Stimulated activated CD4-positive, alpha-beta T cell treated with anti-CD3 and anti-CD28 coated beads, Interleukin-12 subunit alpha, Interleukin-12 subunit beta, amount 100 ng/mL, for 4 hours (primary cell): ENCODE results near the gene CD84.
A peak's percentile ranks its signal among the peaks of the same experiment; 100 is the strongest.
"Not testable (repeated sequence)": the region's sequence is repeated elsewhere in the genome, so short reads cannot be mapped to it uniquely, and the experiment has no call there.

Experiments used
- DNase-seq: peaks from one replicate; pipeline ENCODE4 v3.0.0-alpha.2; 2020

CD84 gene

DNA sequence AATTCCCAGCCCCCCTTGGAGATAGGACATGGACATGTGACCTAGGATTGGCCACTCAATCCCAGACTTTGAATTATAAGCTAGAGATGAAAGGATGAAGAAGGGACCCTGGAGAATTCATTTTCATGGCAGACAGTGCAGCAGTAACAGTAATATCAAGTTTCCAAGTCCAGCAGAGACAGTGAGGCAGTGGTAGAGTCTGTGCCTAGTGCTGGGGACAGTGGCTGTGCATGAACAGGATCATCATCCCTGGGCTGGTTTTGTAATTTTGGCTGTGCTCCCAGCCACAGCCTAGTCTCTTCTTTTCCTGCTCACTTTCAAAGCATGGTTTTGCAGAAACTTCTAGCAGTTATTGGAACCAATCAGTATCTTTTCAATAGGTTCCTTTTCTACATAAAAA lies 29.6 kb upstream of the CD84 start:
- no peak for DNase-seq

DNA sequence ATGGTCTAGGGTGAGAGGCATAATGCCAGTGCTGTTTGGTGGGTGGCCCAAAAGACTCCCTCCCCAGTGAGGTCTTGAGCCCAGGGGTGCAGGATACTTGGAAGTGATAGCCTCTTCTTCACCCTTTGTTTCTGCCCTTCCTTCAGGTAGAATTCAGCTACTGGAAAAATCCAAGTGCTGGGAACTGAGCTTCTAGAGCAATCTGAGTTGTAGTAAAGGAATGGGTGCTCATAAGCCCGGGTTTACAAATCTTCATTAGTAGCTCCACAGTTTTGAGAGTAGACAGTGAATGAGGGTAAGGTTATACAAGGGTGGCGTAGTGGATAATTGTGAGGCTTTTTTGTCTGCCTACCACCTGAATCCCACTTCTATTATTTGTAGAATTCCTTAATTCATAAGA lies 29.2 kb upstream of the CD84 start:
- DNase-seq, result no peak

DNA sequence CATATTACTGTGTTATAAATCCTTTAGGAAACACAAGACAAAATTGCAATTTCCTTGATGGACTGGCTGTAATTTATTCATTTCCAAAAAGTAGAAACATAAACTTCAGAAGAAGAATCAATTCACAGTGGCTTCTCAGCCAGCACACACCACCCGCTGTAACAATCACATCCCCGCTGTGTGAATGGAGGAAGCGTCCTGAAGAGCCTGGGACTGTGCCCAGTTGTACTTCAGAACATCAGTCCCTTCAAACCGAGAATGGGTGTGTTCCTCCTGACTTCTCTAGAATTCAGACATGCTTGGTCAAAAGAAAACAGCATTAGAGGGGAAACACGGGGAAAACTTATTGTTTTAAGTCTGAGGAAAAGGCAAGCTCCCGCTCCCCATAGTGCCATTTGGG lies 28.8 kb upstream of the CD84 start:
- DNase-seq, result no peak

DNA sequence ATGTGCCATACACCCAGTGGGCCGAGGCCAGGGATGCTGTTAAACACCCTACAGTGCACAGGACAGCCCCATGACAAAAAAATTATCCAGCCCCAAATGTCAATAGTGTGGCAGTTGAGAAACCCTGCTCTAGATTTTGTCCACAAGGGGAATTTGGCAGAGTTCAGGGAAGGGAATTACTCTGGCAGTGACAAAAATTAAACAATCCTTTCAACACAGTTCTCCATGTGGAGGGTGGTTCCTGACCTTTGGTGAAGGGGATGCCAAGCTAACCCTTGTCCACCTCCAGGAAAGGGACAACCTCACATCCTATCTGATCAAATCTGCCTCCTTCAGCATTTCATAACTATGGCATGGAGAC lies 28.4 kb upstream of the CD84 start:
- DNase-seq, result no peak

DNA sequence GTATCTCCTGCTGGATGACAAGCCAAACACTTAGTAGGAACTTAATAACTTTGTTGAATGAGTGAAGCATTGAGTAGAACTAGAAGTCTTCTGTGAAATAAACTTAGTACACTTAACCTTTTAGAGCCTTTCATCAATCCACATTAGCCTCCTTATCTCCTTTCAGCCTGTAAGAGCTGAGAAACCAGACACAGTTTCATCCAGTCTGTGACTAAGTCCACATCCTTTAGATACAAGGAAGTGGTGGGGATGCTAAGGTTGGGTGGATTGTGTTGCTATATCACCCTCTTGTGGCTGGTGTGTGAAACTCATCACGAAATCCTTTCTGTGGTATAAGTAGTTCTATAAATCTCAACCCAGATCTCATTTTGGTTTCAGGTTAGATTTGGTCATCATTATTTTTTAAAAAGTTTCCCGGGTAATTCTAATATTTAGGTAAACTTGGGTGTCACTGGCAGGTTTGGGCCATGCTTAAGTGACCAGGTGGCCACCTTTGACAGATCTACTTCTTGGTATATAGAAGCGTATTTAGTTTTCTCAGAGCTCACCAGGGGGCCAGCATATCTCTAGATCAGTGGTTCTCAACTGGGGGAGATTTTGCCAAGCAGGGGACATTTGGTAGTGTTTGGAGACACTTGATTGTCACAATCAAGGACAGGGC lies 27.8 kb upstream of the CD84 start:
- no peak for DNase-seq

DNA sequence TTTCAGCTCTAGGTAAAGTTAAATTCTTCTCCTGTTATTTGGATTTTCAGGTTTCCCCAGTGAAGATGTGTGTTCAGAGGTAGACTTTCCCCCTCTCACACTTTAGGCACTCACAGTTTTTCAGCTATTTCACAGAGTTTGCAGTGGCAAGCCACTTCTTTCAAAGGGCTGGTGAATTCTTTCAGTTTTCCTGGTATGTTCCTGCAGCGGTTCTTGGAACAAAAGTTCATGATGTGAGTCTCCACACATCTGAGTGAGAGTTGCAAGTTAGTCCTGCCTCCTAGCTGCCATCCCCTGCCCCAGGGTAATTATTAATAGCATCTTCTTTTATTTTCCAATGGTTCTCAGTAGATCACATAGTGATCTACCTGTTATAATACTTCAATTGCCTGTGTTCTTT lies 27.3 kb upstream of the CD84 start:
- no peak for DNase-seq

DNA sequence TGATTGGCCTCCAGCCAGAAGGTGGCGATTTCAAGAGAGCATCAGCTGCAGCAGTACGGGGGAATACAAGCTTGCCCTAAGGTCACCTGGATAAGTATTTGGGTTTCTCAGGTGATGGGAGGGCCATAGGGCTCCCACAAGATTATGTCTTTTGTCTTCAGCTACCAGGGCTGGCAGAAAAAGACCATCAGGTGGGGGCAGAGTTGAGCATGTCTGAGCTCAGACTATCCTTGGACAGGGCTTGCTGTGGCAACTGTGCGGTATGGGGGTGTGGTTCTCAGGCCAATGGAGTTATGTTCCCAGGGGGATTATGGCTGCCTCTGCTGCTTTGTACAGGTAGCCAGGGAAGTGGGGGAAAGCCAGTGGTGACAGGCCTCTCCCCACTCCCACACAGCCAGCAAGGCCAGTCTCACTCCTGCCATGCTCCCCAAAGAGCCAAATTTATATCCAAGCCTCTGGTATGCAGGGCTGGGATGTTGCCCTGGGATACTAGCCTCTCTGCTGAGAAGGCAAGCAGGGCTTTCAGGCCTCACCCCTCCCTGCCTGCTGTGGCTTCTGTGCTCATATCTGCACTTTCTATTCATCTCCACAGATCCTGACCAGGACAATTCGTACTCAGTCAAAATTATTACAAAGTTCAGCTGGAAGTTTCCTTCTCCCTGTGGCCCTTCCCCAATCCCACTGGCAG lies 26.6 kb upstream of the CD84 start:
- DNase-seq, result no peak

DNA sequence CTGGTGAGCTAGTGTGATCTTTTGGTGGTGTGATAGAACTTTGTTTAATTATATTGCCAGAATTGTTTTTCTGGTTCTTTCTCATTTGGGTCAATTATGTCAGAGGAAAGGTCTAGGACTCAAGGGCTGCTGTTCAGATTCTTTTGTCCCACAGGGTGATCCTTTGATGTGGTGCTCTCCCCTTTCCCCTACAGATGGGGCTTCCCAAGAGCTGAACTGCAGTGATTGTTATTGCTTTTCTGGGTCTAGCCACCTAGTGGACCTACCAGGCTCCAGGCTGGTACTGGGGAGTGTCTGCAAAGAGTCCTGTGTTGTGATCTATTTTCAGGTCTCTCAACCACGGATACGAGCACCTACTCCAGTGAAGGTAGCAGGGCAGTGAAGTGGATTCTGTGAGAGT lies 25.9 kb upstream of the CD84 start:
- DNase-seq, result no peak

DNA sequence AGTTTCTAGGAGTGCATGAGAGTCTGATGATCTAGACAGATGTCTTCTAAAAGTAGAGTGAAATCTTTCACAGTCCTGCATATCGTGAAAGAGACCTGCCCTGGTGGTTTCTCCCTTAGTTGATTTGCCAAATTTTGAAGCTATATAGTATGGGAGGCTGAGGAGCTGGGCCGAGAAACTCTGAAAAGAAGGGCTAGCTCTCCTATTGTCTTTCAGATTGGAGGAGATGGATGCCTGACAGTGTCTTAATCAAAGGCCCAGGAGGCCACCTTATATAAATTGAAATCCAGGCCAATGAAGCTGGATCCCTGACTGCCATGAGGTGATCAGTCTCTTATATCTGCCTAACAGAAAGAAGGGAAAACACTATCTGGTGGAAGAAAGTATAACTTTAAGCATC lies 18.4 kb upstream of the CD84 start:
- DNase-seq, result no peak

DNA sequence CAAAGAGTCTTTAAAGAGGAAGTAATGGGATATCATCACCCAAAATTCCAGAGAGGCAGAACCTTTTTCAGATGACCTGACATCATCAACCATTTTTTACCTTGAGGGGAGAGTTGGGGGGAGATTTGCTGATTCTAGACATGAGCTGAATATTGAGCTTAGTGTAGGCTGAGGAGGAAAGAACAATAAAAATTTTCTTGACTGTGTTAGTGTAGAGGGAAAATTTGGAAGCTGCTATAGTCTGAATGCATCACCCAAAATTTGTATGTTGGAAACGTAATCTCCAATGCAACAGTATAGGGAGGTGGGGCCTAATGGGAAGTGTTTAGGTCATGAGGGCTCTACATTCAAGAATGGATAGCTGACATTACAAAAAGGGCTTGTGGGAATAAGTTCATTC lies 17.8 kb upstream of the CD84 start:
- DNase-seq, result no peak

DNA sequence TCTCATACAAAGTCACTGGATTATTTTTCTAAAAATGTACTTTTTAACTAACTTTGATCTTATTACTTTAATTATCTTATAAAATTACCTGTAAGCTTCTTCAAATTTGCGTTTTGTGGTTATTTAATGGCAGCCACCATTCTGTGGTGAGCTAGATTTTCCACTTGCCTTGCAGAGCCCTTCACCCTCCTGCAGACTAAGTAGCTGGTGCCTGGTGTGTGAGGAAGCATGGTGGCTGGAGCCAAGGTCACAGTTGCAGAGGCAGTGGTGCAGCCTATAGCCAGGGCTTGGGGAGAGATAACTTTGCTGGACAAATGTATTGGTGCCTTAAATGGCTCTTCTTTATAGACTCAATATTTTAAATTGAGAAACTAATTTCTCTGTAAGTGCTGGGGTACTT lies 11.2 kb upstream of the CD84 start:
- DNase-seq, result no peak

DNA sequence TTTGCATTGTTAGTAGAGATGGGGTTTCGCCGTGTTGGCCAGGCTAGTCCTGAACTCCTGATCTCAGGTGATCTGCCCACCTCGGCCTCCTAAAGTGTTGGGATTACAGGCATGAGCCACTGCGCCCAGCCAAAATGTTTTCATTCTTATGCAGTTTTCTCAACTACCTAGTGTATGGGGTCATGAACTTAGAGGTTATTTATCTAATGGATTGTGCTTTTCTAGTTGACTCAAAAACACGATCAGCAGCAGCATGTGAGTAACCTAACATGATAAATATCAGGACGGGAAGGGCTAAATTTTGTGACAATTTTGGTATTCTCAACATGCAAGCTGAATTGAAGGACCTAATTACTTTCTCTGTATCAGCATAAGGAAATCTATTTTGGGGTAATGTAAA lies 9.2 kb upstream of the CD84 start:
- no peak for DNase-seq

DNA sequence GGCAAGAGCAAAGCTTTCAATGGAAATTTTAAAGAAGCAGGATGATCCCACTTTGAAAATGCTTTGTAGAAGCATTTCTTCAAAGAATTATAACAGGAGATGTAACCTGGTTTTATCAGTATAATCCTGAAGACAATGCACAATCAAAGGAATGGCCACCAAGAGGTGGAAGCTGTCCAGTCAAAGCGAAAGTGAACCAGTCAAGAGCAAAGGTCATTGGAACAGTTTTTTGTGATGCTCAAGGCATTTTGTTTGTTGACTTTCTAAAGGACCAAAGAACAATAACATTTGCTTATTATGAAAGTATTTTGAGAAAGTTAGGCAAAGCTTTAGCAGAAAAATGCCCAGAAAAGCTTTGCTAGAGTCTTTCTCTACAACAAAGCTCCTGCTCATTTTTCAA lies 5.5 kb upstream of the CD84 start:
- no peak for DNase-seq

DNA sequence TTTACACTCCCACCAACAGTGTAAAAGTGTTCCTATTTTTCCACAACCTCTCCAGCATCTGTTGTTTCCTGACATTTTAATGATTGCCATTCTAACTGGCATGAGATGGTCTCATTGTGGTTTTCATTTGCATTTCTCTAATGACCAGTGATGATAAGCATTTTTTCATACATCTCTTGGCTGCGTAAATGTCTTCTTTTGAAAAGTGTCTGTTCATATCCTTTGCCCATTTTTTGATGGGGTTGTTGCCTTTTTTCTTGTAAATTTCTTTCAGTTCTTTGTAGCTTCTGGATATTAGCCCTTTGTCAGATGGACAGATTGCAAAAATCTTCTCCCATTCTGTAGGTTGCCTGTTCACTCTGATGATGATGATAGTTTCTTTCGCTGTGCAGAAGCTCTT lies 3.7 kb upstream of the CD84 start:
- not testable (repeated sequence) for DNase-seq

DNA sequence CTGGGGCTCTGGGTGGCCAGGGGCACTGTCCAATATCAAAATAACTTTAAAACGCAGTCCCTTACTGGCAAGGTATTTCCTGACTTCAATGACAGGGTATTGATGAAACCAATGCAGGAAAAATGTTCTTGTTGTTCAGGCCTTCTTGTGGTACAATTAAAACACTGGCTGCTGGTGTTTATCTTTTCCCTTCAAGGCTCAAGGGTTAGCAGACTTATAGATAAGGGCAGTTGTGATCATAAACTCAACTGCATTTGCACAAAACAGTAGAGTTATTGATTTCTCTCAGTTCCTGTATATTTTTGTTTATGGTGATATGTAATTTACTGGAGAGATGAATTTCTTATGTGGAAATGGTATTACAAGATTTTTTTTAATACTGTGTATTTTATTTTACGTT lies 2.7 kb upstream of the CD84 start:
- no peak for DNase-seq

DNA sequence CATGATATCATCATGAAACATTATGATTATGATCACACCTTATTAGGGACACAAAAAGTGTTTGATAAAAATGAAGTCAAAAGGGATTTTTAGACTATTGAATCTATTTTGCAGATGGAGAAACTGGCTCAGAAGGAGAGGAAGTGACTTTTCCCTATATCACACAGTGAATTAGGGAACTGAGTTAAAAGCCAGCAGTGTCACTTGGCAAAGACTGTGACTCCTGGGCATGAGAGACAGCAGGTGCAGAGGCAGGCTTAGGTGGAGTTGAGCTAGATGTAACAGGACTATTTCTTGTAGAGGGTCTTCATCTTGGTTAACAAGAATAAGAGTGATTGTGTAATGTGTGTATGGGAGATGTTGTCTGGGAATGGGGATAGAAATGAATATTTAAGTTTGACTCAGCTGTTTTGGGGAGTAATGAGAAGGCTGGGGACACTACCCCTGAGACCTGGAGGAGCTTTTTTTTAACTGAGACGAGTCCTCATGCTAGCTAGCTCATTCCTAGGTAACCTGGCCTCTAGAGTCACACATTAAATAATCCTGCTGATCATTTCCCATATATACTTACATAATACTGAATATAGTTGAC lies 1.0 kb upstream of the CD84 start:
- DNase-seq, result no peak

DNA sequence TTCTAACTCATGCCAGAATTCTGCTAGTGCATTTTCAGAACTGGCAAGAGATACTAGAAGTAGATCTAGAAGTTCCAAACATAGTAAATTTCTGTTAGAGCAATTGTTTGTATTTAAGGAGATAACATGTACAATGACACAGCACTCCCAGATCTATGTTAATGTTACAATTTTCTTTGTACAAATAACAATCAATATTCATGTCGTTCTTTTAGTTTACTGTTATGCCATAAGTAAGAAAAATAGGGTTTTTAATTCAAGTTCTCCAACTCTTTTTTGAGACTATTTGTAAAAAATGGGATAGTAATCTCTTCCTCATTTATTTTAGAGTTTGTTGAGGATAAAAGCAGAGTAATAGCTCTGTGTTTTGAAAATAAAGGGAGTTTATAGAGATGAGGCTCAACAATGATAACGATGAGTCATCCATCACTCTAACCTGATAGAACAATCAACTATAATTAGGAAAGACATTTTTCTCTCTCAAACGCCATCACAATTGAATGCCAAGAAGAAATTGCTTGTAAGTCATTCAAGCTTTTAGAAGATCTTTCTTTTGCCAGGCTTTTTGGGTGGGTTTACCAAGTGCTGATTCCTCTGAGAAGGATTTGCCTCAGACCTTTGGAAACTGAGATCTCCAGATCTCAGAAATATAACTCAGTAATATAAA lies 638 bp downstream of the CD84 start:
- no peak for DNase-seq

DNA sequence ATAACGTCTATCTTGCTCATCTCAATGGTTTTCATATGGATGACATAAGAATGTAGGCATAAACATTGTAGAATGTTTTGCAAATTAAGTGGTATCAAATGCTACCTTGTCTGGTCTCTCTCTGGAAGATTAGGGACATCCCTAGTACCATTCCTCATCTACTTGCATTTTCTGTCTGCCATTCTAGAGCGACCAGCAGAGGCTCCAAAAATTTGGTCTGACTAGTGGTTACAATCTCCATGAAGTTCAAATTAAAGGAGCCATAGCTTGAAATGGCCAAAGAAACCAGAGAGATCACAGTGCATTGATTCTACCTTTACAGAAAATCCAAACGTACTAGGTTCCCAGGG lies 1.1 kb downstream of the CD84 start:
- DNase-seq, result no peak

DNA sequence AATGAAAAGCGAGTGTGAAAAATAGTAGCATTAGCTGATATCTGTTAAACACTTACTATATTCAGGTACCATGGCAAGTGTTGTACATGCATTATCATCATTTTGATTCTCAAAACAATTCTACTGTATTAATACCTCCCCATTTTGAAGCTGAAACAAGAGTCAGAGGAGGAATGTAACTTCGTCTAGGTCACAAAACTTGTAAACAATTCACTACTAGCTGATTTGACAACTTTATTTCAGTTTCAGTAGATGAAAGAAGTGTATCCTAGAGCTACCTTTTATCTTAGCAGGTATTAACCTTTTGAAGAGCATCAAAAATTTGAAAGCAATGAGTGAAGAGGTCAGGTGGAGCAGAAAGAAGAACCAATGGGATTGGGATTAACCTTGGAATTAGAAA lies 1.6 kb downstream of the CD84 start:
- no peak for DNase-seq

DNA sequence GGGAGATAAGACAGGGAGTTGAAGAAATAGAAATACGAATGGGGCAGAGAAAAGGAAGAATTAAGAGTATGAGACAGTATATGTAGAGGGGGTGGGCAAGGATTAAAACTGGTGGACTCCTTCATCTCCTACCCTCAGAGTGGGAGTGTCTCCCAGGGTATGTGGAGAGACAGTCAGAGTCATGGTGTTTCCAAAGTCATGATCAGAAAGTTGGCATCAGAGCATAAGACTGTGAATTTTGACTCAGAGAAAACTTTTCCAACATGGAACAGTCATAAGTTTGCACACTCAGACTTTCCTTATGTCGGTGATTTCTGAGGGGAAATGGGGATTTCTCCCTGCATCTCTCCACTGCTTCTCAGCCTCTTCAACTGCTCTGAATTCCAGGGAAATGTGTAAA lies 2.4 kb downstream of the CD84 start:
- DNase-seq, result no peak

DNA sequence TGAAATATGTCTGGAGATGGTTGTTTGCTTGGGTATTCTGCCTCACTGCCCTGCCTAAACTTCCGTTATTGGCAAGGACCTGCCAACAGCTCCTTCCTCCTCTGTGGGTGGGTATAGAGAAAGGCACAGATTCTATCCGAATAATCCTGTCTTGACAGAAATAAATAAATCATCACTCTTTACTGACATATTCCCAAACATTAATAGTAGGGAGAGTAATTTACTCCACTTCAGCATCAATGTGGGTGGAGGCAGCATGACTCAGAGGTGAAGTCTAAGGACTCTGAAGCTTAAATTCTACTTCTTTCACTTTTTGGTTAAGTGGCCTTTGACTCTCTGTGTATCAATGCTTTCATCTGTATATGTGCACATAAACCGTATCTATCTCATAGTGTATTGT lies 2.9 kb downstream of the CD84 start:
- peak; percentile 44 for DNase-seq

DNA sequence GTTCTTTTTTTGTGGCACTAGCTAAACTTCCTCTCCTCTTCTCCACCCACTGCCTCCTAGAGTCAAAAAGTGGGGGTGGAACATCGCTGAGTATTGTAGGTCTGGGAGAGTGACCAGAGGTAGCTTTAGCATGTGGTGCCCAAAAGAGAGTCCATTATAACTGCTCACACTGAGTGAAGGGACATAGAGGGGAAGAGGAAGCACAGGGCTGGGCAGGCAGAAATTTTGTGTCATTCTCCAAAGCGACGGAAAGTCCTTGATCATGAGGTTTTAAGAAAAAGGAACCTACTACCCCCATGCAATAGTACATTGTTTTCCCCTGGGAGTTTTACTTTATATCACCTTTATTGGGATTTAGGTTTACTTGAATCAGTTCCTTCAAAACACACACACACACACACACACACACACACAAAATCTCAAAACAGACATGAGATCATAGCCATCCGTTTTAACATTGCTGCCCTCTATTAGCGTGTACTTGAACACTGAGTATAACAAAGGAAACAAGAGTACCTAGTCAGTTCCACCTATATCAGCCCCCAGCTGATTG lies 4.1 kb downstream of the CD84 start:
- no peak for DNase-seq

DNA sequence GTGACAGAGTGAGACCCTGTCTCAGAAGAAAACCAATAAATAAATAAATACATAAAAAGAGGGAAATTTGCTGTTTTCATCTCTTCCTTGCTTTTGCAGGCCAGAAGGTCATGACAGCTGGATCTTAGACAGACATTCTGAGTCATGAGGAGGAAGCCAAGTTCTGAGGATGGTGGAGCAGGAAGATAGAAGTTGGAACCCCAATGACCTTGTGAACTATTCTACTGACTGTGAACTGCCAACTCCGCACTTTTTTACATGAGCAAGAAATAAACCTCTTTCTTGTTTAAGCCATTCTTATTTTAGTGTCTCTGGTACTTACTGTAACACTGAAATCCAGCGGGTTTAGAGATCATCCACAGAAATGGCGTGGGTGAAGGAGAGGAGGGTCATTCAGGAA lies 8.5 kb downstream of the CD84 start:
- no peak for DNase-seq

DNA sequence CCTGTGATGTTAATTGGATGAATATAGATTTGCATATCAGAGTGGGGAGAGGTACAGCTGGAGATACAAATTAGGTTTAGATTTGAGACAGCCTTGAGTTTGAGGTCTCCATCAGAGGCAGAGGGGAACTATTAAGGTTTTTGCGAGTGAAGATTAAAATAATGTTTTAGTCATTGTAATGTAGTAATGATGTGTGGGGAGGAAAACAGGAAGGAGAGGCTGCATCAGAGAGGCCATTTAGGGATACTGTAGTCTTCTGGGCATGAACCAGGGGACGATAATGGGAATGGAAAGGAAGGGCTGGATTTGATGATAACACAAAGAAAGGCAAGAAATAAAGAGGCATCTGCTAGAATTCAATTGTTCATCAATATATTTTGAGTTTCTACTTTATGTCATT lies 9.5 kb downstream of the CD84 start:
- no peak for DNase-seq
